NT2/D1 (cell line): Measurements from ENCODE around the gene TOR2A.

Experiments
- SUZ12 ChIP-seq: IDR thresholded peaks from 2 replicates; pipeline ENCODE4 v1.6.1; 2011; ENCODE audit not compliant: insufficient read length, insufficient read depth; ENCODE audit errors: extremely low read depth
- YY1 ChIP-seq: IDR thresholded peaks from 2 replicates; pipeline ENCODE4 v1.6.1; 2011; ENCODE audit not compliant: insufficient read length, insufficient read depth
- ZNF274 ChIP-seq: IDR thresholded peaks from 2 replicates; pipeline ENCODE4 v1.6.1; 2011; ENCODE audit warnings: mild to moderate bottlenecking, low read depth, low read length

GRCh38 chr9:127706836-127707241 lies 28.3 kb downstream of the TOR2A start, which contains the start of gene CFAP157:
- TF ChIP-seq YY1 (no peak), ZNF274 (no peak), SUZ12 (no peak)
